ENCODE measurements around the gene DNAJC4. TPM values are rescaled to one million over a fixed set of nuclear protein-coding genes. Genes with fewer than 3 reads are reported as not detected.

Gene DNAJC4
- total and polyA plus RNA-seq, 9 of the 15 experiments (the other 6 are each of a cell fraction or from before 2014, with no cell fraction given) = 4.0 to 32.6 (median 19.9) TPM

DNA sequence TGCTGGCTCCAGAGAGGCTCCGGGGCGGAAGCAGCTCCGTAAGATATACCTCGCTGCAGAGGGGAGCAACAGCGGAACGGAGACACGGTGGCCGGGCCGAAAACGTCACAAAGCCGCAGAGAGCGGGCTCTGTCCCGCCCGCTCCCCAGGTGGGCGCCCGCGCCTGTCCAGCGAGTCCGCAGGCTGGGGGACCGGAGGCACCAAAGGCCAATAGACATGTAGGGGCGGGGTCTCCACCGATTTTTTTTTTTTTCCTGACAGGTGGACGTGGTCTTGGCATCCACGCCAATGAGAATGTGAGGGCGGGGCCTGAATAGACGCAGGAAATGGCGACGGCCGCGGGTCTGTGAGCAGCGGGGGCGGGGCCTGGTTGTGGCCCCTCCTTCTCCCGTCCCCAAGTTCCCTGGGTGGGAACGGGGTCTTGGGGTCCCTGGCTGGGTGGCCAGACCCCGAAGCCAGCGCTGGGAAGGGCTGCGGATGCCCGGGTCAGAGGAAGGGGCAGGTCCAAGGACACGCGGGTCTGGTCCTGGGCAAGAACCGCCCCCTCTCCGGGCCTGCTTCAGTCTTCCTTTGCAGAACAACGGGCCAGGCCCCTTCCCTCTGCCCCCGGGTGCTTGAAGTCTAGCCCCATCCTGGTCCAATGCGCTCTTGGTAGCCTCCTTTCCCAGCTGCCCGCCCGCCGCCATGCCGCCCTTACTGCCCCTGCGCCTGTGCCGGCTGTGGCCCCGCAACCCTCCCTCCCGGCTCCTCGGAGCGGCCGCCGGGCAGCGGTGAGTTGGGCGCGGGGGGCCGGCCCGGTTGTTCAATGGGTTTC is at the start of gene DNAJC4 (continued):
- TF ChIP-seq ZNF316 (IDR thresholded peaks at IDR 0.05) = no peak
- TF ChIP-seq ZNF436 (CRISPR knock-in tag; IDR thresholded peaks at IDR 0.05) = no peak
- no peak for TF ChIP-seq SMAD3 (CRISPR knock-in tag; conservative IDR thresholded peaks at IDR 0.05)
- TF ChIP-seq DDX20 (tag; IDR thresholded peaks at IDR 0.05; ENCODE audit: low read depth) = no peak
- no peak for TF ChIP-seq DIDO1 (tag; IDR thresholded peaks at IDR 0.05; ENCODE audit: low read depth)
- TF ChIP-seq, protein P1, sequence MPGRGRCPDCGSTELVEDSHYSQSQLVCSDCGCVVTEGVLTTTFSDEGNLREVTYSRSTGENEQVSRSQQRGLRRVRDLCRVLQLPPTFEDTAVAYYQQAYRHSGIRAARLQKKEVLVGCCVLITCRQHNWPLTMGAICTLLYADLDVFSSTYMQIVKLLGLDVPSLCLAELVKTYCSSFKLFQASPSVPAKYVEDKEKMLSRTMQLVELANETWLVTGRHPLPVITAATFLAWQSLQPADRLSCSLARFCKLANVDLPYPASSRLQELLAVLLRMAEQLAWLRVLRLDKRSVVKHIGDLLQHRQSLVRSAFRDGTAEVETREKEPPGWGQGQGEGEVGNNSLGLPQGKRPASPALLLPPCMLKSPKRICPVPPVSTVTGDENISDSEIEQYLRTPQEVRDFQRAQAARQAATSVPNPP (IDR thresholded peaks at IDR 0.05; ENCODE audit: borderline replicate concordance, insufficient read depth, insufficient read length) = no peak
- no peak for TF ChIP-seq ARID2 (IDR thresholded peaks at IDR 0.05)
- TF ChIP-seq ZNF584 (CRISPR knock-in tag; IDR thresholded peaks at IDR 0.05; ENCODE audit: low read depth) = no peak
- peak; percentile 71 for TF ChIP-seq TAF1 (IDR thresholded peaks at IDR 0.05; ENCODE audit: control insufficient read depth, extremely low read depth, insufficient read depth, low read length, severe bottlenecking)
- TF ChIP-seq TCF7 (IDR thresholded peaks at IDR 0.05; ENCODE audit: borderline replicate concordance) = no peak
- no peak for TF ChIP-seq RFX5 (IDR thresholded peaks at IDR 0.05; ENCODE audit: low read depth, low read length)
- TF ChIP-seq RUNX1 (IDR thresholded peaks at IDR 0.05; ENCODE audit: low read depth) = no peak
- no peak for TF ChIP-seq PHB2 (IDR thresholded peaks at IDR 0.05; ENCODE audit: low read depth)
- no peak for TF ChIP-seq SNRNP70 (optimal IDR thresholded peaks at IDR 0.05; ENCODE audit: low read depth, low read length)
- TF ChIP-seq EP300 (IDR thresholded peaks at IDR 0.05; ENCODE audit: low read length) = no peak
- no peak for TF ChIP-seq NFE2 (IDR thresholded peaks at IDR 0.05; ENCODE audit: low read depth)
- TF ChIP-seq MEF2A (IDR thresholded peaks at IDR 0.05; ENCODE audit: control insufficient read depth, low read depth, low read length) = no peak
- TF ChIP-seq, protein P2, sequence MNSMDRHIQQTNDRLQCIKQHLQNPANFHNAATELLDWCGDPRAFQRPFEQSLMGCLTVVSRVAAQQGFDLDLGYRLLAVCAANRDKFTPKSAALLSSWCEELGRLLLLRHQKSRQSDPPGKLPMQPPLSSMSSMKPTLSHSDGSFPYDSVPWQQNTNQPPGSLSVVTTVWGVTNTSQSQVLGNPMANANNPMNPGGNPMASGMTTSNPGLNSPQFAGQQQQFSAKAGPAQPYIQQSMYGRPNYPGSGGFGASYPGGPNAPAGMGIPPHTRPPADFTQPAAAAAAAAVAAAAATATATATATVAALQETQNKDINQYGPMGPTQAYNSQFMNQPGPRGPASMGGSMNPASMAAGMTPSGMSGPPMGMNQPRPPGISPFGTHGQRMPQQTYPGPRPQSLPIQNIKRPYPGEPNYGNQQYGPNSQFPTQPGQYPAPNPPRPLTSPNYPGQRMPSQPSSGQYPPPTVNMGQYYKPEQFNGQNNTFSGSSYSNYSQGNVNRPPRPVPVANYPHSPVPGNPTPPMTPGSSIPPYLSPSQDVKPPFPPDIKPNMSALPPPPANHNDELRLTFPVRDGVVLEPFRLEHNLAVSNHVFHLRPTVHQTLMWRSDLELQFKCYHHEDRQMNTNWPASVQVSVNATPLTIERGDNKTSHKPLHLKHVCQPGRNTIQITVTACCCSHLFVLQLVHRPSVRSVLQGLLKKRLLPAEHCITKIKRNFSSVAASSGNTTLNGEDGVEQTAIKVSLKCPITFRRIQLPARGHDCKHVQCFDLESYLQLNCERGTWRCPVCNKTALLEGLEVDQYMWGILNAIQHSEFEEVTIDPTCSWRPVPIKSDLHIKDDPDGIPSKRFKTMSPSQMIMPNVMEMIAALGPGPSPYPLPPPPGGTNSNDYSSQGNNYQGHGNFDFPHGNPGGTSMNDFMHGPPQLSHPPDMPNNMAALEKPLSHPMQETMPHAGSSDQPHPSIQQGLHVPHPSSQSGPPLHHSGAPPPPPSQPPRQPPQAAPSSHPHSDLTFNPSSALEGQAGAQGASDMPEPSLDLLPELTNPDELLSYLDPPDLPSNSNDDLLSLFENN (IDR thresholded peaks at IDR 0.05; ENCODE audit: low read depth in 2 of 2, low read length in 2 of 2) = no peak
- TF ChIP-seq ZNF253 (CRISPR knock-in tag; conservative IDR thresholded peaks at IDR 0.05) = no peak
- no peak for TF ChIP-seq ZFP1 (CRISPR knock-in tag; IDR thresholded peaks at IDR 0.05)
- TF ChIP-seq, protein P3, sequence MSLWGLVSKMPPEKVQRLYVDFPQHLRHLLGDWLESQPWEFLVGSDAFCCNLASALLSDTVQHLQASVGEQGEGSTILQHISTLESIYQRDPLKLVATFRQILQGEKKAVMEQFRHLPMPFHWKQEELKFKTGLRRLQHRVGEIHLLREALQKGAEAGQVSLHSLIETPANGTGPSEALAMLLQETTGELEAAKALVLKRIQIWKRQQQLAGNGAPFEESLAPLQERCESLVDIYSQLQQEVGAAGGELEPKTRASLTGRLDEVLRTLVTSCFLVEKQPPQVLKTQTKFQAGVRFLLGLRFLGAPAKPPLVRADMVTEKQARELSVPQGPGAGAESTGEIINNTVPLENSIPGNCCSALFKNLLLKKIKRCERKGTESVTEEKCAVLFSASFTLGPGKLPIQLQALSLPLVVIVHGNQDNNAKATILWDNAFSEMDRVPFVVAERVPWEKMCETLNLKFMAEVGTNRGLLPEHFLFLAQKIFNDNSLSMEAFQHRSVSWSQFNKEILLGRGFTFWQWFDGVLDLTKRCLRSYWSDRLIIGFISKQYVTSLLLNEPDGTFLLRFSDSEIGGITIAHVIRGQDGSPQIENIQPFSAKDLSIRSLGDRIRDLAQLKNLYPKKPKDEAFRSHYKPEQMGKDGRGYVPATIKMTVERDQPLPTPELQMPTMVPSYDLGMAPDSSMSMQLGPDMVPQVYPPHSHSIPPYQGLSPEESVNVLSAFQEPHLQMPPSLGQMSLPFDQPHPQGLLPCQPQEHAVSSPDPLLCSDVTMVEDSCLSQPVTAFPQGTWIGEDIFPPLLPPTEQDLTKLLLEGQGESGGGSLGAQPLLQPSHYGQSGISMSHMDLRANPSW (CRISPR knock-in tag; IDR thresholded peaks at IDR 0.05) = no peak
- TF ChIP-seq HNRNPUL1 (IDR thresholded peaks at IDR 0.05; ENCODE audit: low read length) = no peak
- TF ChIP-seq SMARCA5 (IDR thresholded peaks at IDR 0.05) = no peak
